ENCODE measurements around the gene FOLR3. TPM values are rescaled to one million over a fixed set of nuclear protein-coding genes. Genes with fewer than 3 reads are reported as not detected.
"Not testable (repeated sequence)": the region's sequence is repeated elsewhere in the genome, so short reads cannot be mapped to it uniquely, and the experiment has no call there.

The FOLR3 gene
- total RNA-seq, 4 donors from 2014 or later, result not detected

GRCh38 chr11:72179804-72180396 is 44.4 kb downstream of the FOLR3 start:
- TF ChIP-seq POLR2A (IDR thresholded peaks at IDR 0.05) (no peak), POLR2AphosphoS5 (IDR thresholded peaks at IDR 0.05) (no peak), CTCF (IDR thresholded peaks at IDR 0.05) (no peak), EP300 (IDR thresholded peaks at IDR 0.05) (no peak)
- Histone ChIP-seq H3K4me3 (no peak overlapping the region), H3K9me3 (no peaks in the 10 kb centered on the region), H3K36me3 (no peaks in the 10 kb centered on the region), H3K27ac (no peak overlapping the region), H3K4me1 (peaks cover 18% of the 10 kb centered on the region), H3K27me3 (no peaks in the 10 kb centered on the region)
- WGBS, result 66% methylated on average over 4 of the region's 4 CpGs
- DNase-seq (ENCODE audit: low spot score in 2 of 2), result no peak

- H3K27ac ChIP-seq, result peak overlapping the region; percentile 55
These were observed 45.5 kb downstream of the FOLR3 start for GRCh38 chr11:72180892-72181552.

GRCh38 chr11:72181553-72181958 is 46.0 kb downstream of the FOLR3 start:
- DNase-seq (ENCODE audit: low spot score in 2 of 2); H3K27me3 ChIP-seq; H3K9me3 ChIP-seq; H3K4me3 ChIP-seq; H3K36me3 ChIP-seq: not testable (repeated sequence)
- Histone ChIP-seq H3K4me1 (peaks cover 18% of the 10 kb centered on the region), H3K27ac (peak overlapping the region; percentile 55)
- WGBS, result 35% methylated on average over 2 of the region's 3 CpGs

More at GRCh38 chr11:72180892-72181552, 45.5 kb downstream of the FOLR3 start:
- H3K9me3 ChIP-seq; DNase-seq (ENCODE audit: low spot score in 2 of 2); H3K36me3 ChIP-seq; H3K27me3 ChIP-seq; H3K4me3 ChIP-seq: not testable (repeated sequence)
- WGBS, result 35% methylated on average over 7 of the region's 7 CpGs
- H3K4me1 ChIP-seq, result peaks cover 18% of the 10 kb centered on the region

- no peaks in the 10 kb centered on the region for H3K27me3 ChIP-seq
- TF ChIP-seq POLR2AphosphoS5 (IDR thresholded peaks at IDR 0.05), result no peak
- no peak for TF ChIP-seq POLR2A (IDR thresholded peaks at IDR 0.05)
- no peak for TF ChIP-seq CTCF (IDR thresholded peaks at IDR 0.05)
- no peak for TF ChIP-seq EP300 (IDR thresholded peaks at IDR 0.05)
- no peak overlapping the region for H3K4me3 ChIP-seq
- H3K4me1 ChIP-seq, result no peaks in the 10 kb centered on the region
- no peaks in the 10 kb centered on the region for H3K9me3 ChIP-seq
- WGBS, result 90% methylated on average over 1 of the region's 1 CpG
- no peaks in the 10 kb centered on the region for H3K36me3 ChIP-seq
- DNase-seq (ENCODE audit: low spot score in 2 of 2), result no peak
- H3K27ac ChIP-seq, result no peak overlapping the region
These were observed 52.7 kb downstream of the FOLR3 start for GRCh38 chr11:72188267-72188666.

Other genes with a start within 250 kb of the FOLR3 start
- gene XNDC1N, start 207.1 kb upstream of the FOLR3 start, total RNA-seq, result 10 to 100 TPM in 1 of 4 donors, 1 to 10 TPM in 3; 3.6 to 25.3 (median 5.2) TPM
- 10 to 100 TPM; 19.6 to 36.0 (median 26.3) TPM for gene RNF121, start 206.7 kb upstream of the FOLR3 start, total RNA-seq
- gene IL18BP, start 136.8 kb upstream of the FOLR3 start, total RNA-seq, result 10 to 100 TPM in 1 of 4 donors, 1 to 10 TPM in 3; 2.9 to 18.6 (median 7.2) TPM
- gene NUMA1, start 55.2 kb upstream of the FOLR3 start, total RNA-seq, result 100 to 1,000 TPM; 296 to 845 (median 452) TPM
- gene LRRC51, start 54.9 kb upstream of the FOLR3 start, total RNA-seq, result 1 to 10 TPM; 3.7 to 9.9 (median 6.6) TPM
- gene LAMTOR1, start 32.4 kb upstream of the FOLR3 start, total RNA-seq, result 100 to 1,000 TPM in 2 of 4 donors, 10 to 100 TPM in 2; 64.5 to 111 (median 101) TPM
- gene TOMT, start 29.8 kb upstream of the FOLR3 start, total RNA-seq, result not detected
- gene ANAPC15, start 23.0 kb upstream of the FOLR3 start, total RNA-seq, result 10 to 100 TPM; 20.6 to 32.1 (median 25.6) TPM
- 1 to 10 TPM in 3 of 4 donors, not detected in 1; 1.5 to 4.3 (median 4.3) TPM for gene FOLR1, start 56.4 kb downstream of the FOLR3 start, total RNA-seq
- gene FOLR2, start 81.1 kb downstream of the FOLR3 start, total RNA-seq, result 10 to 100 TPM in 1 of 4 donors, 1 to 10 TPM in 3; 3.1 to 10.1 (median 5.1) TPM
- 100 to 1,000 TPM in 1 of 4 donors, 10 to 100 TPM in 3; 31.0 to 102 (median 63.1) TPM for gene INPPL1, start 89.0 kb downstream of the FOLR3 start, total RNA-seq
- not detected for gene PHOX2A, start 108.5 kb downstream of the FOLR3 start, total RNA-seq